GF-D8 (cell line): Measurements from ENCODE around the gene PSMF1.

Experiments
- DNase-seq: peaks from one replicate; lab custom pipeline; 2025; lab: John Stamatoyannopoulos, UW

The PSMF1 gene

DNA sequence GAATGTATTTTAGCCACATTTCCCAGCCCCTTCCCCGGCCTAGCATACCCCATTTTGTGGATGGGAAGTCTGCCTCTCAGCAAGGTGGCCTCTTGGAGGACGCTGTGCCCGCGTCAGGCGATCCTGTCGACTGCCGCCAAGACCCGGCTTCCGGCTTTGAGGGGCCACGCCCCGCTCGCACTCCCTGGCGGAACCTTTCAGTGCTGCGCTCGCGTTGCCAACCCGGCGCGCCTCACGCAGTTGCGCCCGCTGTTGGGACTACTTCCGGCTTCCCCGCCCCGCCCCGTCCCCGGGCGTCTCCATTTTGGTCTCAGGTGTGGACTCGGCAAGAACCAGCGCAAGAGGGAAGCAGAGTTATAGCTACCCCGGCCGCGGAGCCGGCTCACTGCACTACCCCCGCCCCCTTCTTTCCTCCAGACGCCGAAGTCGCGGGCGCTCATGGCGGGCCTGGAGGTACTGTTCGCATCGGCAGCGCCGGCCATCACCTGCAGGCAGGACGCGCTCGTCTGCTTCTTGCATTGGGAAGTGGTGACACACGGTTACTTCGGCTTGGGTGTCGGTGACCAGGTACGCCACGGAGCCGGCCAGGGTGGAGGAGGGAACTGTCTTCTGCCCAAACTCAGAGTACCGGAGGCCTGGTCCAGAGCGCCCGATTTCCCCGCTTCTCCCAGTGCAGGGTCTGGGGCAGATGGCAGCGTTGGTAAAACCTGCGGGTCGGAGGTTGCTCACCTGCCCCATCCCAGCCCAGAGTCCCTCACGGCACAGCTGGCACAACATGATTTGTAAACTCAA is at the start of gene PSMF1:
TSS of gene PSMF1 (plus strand) at position 267 of the 792 bp plus-strand sequence. CDS start at position 439, 172 bp downstream.
- DNase-seq: peak; percentile 76

DNA sequence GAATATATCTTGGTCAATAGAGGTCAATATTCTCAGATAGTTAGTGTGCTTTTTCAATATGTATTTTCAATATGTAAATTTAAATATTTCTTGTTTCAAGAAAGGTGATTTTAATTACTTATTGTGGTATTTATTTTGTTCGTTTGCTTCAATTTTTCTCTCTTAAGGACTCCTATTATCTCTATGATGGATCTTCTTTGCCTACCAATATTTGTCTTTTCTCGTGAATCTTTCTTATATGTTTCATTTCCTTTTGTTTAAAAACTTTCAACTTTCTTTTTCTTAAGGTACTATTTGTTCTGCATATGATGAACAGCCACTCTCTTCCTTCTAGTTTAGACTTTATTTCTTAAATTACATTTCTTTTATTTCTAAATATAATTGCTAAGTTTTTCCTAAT is 46.1 kb upstream of the PSMF1 start:
- DNase-seq: no peak

DNA sequence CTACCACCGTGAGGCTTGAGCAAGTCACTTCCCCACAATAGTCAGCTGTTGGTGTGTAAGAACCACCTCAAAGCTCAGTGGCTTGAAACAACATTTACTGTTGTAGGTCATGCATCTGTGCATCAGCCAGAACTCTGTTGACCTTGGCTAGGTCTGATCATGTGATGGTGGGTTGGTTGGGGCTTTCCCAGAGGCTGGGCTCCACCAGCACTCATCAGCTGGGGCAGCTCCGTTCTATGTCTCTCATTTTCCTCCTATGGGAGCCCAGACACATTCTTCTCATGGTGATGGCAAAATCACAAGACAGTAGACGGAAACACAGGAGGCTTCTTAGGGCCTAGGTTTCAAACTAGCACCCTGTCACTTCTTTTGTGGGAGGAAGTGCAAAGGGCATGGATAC is 42.8 kb upstream of the PSMF1 start:
- no peak for DNase-seq

GRCh38 chr20:1081891-1082290 is 36.5 kb upstream of the PSMF1 start:
- DNase-seq: no peak

DNA sequence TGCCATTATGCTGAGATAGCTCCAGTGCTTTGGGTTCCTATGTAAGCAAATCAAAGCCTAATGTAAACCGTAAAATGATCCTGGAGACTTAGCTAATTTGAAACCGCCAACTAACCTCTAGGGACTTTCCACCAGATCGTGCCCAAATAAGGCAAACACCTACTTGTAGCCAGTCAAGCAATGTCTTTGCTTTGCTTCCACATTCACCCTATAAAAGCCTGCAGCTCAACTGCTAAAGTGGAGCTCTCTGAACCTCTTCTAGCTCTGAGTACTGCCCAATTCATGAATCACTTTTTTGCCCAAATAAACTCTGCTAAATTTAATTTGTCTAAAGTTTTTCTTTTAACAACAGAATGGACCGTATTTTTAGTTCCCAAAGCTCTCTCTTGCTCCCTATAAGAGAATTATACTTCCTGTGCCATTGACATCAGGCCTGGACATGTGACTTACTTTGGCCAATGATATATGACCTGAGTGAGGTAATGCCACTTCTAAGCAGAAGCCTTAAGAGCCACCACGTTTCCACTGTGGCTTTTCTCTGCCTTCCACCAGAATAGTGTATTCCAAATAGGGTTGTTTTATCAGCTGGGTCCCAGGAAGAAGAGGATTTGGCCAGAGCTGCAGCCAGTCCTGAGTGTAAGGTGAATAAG is 34.8 kb upstream of the PSMF1 start:
- DNase-seq: no peak

DNA sequence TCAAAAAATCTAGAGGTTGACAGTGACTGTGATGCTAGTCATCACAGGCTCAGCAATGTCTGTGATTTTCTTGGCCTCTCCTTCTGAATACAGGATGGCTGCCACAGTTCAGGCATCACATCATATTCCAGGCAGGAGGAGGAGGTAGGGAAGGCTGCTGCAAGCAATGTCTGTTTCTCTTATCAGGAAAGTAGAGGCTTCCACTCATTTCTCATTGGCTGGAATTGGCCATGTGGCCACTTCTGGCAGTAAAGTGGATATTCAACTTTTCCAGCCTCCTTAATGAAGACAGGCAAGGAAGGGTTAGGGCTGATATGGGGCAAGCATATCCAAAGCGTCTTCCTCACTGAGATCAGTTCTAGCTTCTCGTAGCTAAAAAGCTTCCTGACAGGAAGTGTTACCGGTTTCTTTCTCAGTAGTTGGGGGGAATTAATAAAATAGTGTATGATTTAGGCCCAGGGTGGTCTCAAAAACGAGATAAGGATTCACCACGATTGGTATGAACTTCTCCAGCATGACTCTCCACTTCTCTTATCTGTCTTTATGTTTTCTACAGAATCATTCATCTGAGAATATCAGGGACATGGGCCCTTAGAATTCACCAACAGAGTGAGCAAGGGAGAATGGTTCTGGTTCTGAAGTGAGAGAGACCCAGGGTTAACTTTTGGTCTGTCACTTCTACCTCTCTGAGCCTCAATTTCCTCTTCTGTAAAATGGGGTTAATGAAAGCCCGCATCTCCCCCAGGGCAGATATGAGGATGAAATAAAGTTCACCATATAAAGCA is 32.7 kb upstream of the PSMF1 start:
- DNase-seq: no peak

DNA sequence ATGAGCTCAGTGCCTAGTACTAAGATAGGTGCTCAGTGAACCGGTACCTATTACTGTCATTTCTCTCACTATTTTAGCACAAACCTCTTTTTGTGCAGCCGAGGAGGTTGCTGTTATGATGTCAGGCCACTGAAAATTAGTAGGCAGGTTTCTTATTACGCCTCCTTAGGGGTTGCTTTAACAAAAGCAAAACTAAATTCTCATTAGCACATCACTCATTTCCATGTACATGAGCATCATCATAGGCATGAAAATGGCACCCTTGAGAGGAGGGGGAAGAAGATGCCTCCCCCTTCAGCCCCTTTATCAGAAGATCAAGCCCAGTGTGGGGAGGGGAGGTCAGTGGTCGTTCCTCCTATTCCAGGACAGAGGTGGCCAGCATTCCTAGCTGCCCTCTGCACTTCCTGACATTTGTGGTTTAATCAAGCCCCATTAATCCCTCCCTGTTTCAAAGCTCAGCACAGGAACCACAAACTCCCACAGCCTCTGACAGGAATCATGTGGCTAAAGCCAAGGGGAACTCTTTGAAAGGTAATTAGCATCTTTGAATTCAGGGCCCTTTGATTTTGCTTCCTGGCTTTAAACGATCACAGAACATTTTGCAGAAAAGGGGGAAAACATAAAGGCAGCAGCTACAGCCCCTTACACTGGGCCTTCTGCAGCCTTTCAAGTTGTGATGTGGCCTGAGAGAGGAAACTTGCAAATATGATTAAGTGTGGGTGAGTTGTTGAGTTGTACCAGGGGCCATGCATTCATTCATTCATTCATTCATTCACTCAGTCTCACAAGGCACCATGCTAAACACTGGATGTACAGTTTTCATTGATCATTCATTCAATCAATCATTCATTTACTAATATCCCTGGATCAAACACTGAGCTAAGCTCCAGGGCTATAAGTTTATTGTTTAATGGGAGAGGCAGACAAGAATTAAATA is 31.9 kb upstream of the PSMF1 start:
- DNase-seq: no peak

DNA sequence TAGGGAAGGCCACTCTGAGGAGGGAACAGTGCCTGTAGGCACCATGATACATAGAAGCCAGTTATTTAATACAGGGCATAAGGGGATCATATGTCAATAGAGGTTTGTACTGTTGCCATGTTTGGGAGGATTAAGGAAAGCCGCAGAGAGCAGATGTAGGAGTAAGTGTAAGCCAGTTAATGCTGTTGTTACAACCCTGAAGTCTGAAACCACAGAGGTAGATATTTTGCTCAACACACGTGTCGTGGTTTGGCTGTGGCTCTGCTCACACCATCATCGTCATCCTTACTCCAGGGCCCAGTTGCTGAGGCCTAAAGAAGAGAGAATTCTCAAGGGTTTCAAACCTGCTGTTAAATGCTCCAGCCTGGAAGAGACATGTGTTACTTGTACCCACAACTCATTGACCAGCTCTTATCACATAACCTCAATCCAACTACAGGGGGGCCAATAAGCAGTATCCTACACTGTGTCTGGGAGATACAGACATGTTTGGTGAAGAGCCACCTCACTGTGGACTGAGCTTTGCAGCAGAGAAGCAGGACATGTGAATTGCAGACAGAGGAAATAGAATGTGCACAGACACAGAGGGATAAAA is 31.0 kb upstream of the PSMF1 start:
- DNase-seq: no peak

DNA sequence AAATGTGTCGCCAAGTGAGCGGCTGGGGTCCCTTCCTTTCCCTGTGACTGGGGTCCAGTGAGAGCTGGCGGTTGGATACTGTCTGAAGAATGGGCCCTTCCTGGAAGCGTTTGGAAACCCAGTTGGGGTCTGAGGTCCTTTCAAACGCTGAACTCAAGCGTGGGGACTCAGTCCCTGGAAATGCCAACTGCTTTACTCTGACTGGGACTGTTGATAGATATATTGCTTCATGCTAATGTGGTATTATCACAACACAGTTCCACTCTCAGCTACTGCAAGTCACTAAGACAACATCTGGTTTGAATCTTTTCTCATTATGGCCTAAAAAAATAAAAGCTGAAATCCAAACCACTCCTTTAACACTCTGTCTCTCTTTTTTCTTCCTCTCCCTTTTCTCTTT is 23.7 kb upstream of the PSMF1 start:
- DNase-seq: no peak

GRCh38 chr20:1101533-1101932 is 16.9 kb upstream of the PSMF1 start:
- DNase-seq: no peak

- no peak for DNase-seq
Measured at GRCh38 chr20:1102016-1102415, 16.4 kb upstream of the PSMF1 start.

DNA sequence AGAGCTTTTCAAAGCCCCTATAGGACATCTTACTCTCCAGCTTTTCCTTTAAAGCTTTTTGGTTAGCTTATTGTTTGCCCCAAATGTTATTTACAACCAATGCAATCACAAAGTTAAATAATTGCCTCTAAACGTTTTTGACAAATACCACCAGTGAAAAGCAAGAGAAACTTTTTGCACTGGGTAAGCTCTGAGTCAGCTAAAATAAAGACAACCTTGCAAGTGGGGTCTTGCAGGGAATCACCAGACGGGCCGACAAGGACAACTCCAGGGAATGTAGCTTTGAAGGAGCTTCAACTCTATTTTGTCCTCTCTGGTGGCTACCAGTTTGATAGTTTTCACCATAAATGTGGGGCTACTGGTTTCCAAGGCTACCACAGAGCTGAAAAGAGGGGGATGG is 14.7 kb upstream of the PSMF1 start:
- no peak for DNase-seq

DNA sequence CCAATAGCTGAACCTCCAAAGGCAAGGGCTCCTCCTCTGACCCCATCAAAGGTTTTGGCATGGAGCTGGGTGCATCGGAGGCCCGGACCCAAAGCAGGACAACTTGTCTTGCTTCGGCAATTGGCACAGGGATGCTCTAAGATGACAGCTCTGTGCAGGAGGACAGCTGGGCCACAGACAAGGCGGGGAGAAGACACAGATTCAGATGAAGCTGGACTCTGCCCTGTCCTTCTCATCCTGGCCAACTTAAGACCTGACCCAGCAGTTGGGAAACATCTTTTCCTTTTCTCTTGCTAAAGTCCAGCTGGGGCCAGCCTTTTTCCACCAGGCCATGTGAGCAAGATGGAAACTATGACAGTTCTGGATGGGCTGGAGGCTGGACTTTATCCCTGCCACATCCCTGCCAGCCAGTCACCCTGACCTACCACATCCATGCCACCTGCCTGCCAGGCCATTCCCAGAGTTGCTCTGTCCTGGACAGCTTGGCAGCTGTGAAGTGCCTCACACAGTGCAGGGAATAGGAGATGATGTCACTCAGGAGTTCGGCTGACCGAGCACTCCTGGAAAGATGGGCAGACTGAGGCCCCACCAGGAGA is 12.7 kb upstream of the PSMF1 start:
- DNase-seq: no peak

- no peak for DNase-seq
Measured at GRCh38 chr20:1107176-1107575, 11.2 kb upstream of the PSMF1 start.

GRCh38 chr20:1108437-1108920 is 9.9 kb upstream of the PSMF1 start:
- no peak for DNase-seq

DNA sequence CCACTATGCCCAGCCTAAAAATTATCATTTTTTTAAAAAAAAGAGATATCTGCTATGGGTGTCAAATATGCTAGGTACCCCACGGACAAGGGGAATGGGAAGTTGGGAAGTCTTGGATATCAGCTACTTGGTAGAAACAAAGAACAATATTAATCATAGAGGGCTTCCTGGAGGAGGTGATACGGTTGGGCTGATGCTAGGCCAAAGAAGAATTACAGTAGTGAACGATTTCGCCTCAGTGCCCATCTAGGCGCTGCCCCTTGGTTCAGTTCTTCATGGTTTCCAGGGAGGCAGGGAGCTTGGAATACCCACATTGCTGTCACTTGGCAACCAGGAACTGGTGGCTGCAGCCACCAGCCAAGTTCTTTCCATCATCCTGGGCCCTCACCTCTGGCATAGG is 5.5 kb upstream of the PSMF1 start:
- no peak for DNase-seq

DNA sequence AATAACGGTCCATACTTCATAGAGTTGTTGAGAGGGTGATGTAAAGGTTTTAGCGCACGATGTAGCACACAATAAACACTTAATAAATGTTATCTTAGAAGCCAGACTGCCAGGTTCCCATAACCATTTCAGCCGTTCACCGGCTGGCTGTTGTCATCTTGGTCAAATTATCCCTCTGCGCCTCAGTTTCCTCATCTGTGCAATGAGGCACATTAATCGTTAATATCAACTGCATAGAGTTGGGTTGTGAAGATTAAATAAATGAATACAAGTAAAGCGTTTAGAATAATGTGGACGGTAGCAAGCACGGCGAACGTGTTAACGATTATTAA is 432 bp upstream of the PSMF1 start:
- no peak for DNase-seq

GRCh38 chr20:1119128-1119505 is 715 bp downstream of the PSMF1 start:
- DNase-seq: no peak

DNA sequence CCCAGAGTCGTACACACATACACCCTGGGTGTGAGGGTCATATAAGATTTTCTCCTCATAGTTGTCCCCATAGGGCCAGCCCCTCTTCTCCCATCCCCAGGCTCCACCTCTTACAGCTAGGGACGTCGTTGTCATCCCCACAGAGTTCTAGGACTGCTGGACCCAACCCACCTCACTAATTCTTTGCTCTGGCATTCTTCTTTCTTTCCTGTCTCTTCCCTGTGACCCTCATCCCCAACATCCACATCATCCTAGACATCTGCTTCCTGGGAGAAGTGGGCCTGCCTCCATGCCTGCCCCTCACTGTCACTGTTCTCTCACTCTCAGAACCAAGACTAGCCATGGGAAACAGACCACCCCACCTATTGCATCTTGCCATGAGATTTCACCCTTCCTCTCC is 1.1 kb downstream of the PSMF1 start:
- no peak for DNase-seq

DNA sequence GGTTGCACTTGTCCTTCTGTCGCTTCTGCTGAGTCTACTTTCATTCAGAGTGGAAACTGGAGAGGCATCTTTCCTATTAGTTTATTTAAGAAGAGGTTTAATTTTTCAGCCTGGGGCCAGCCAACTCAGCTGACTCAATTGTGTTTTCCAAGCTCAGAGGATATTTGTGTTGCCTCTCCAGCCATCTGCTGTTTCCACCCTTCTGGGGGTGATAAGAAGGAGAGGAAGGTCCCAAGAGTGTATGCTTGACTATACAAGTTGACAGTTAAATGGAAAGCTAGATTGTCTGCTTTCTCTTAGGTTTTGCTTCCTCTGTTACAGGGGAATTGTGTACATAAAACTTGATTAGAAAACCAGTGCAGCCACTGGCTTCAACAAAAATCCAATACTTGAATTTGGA is 3.0 kb downstream of the PSMF1 start:
- no peak for DNase-seq
